ENCODE results near the gene USP8.

The USP8 gene

GRCh38 chr15:50546566-50546965, 122.4 kb downstream of the USP8 start, which contains the start of gene USP50:
TSS of gene USP50 (minus strand) at chr15:50546666. CDS start at chr15:50546525, 141 bp downstream.
- no peak for DNase-seq

- DNase-seq = no peak
These were observed 125.1 kb downstream of the USP8 start for GRCh38 chr15:50549326-50549725.

- no peak for DNase-seq
These were observed 128.0 kb downstream of the USP8 start for GRCh38 chr15:50552238-50552637.

- peak; percentile 2 for DNase-seq
These were observed 132.6 kb downstream of the USP8 start for GRCh38 chr15:50556642-50557371.

GRCh38 chr15:50558012-50558411, 133.8 kb downstream of the USP8 start:
- no peak for DNase-seq

GRCh38 chr15:50562735-50563640, 138.8 kb downstream of the USP8 start:
- DNase-seq = no peak

GRCh38 chr15:50563756-50564155, 139.6 kb downstream of the USP8 start:
- no peak for DNase-seq
